Activated CD8-positive, alpha-beta memory T cell treated with anti-CD3 and anti-CD28 coated beads, Interleukin-2, amount 50 U/mL, for 1 hour (primary cell): Measurements from ENCODE around the gene FDXACB1.
A peak's percentile ranks its signal among the peaks of the same experiment; 100 is the strongest.

Experiments
- DNase-seq: peaks from one replicate; pipeline ENCODE4 v3.0.0-alpha.2; 2020; ENCODE audit errors: extremely low read depth

Gene FDXACB1

GRCh38 chr11:111878849-111879636 lies at the start of gene FDXACB1, which contains the start of gene CFAP68:
Gene FDXACB1 (minus strand): TSS chr11:111879165. CDS start chr11:111879132, 33 bp downstream.
Gene CFAP68 (plus strand): TSS chr11:111879541. CDS start chr11:111879561, 20 bp downstream.
- DNase-seq = peak; percentile 97

DNA sequence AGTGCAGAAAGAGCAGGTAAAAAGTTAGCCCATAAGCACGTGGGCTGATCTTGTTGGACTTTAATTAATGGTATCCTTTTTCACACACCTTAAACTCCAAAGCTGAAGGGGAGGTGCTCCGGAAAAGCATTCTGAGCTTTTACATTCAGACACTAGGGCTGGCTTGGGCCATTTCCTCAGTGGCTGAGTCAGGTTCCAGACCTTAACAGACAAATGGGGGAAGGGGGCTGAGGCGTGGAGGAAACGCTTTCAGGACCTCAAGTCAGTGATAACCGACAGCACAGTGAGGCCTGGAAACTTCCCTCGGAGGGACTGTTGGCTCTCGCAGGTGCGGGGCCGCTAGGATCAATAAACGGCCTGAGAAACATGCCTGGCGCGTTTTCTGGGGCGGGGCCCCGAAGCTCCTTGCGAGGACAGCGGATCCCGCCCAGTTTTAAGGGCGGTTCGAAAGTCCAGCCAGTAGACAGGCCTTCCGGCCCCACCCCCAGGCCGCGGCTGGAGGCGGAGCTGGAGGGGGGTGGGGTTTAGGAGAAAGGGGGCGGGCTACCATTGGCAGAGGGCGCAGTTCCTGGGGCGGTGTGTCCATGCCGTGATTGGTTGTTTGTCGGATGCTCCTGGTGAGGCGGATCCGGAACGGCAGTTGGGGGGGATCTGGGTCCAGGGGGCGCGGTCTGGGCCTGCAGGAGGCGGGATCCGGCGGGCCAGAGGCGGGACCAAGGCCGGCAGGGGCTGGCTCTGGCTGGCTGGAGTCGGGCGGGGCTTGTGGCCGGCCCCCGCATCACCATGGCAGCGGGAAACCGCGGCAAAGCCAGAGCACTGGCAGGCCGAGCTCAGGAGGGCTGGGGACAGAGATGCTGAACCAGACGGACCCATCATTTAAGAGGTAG lies 47.8 kb upstream of the FDXACB1 start:
- DNase-seq = peak; percentile 81

- DNase-seq = no peak
Measured at GRCh38 chr11:111925953-111926352, 47.0 kb upstream of the FDXACB1 start.

DNA sequence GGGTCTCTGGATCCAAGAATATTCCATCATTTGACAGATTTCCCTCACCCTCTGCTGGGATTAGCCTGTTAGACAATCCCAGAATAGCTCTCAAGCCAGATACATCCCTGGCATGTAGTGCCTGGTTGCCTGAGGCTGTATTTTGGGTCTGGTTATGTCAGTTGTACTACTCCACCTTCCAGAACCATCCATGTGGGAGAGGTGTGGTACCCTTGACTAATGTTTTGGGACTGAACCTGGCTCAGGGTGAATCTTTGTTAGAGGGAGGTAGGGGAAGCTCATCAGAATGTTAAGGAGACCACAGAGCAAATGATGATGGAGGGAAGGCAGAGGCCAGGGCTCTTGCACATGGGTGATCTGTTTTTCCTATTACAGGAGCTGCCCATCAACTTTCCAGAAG lies 45.0 kb upstream of the FDXACB1 start:
- DNase-seq = no peak

DNA sequence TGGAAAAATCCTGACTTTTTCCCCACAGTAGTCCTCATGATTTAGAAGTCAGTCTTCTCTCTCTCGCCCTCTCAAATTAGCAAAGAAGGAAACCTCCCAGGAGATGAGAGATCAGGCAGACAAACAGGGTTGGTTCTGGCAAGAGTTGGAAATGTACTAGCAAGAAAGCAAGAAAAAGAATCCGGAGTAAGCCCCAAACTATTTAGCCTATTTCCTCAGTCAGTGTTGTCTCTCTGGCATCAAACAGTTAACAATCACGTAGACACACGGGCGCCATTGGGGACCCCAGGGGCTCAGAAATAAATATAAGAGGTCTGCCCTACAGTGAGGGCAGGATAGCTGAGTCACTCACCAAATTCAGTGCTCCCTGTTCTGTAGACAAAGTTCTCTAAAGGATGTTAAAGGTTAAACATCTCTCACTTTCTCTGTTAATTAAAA lies 44.4 kb upstream of the FDXACB1 start:
- DNase-seq = no peak

DNA sequence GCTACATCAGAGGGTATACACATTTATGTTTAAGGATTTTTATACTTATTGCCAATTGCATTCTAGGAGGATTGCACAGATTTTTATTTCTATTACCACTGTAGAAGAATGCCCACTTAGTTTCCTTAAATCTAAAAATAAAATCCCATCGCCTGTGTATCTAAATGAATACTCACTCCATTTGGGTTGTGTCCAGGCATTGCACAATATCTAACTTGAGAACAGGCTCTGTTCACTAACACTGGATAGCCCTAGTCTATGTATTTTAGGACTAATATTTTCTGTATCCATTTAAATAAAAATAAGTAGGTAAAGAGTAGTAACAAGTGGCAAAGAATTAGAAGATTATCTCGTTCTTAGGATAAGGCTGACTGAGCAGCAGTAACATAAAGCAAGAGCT lies 43.8 kb upstream of the FDXACB1 start:
- DNase-seq = no peak

DNA sequence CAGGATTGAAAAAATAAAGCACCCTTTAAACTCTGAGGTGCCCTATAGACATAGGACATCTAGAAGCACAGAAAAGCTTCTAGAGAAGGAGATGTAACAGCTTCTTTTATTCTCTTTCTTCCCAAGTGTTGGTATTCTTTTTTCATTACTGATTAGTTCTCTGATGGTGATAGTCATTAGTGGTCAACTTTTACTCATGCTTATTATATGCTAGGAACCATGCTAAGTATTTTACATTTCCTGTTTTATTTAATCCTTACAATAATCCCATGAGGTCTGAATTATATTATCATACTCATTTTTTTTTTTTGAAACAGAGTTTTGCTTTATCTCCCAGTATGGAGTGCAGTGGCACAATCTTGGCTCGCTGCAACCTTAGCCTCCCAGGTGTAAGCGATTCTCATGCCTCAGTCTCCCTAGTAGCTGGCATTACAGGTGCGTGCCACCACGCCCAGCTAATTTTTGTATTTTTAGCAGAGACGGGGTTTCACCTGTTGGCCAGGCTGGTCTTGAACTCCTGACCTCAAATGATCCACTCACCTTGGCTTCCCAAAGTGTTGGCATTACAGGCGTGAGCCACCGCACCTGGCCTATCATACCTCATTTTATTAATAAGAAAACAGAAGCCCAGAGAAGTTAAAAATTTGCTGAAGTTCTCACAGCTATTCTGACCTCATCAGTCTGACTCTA lies 42.7 kb upstream of the FDXACB1 start:
- DNase-seq = no peak

- DNase-seq = no peak
Measured at GRCh38 chr11:111920908-111921307, 41.9 kb upstream of the FDXACB1 start.

- DNase-seq = no peak
Measured at GRCh38 chr11:111918390-111919256, 39.7 kb upstream of the FDXACB1 start, which contains the start of gene C11orf52. Gene C11orf52 (plus strand): TSS chr11:111918913. CDS start chr11:111918973, 60 bp downstream.

DNA sequence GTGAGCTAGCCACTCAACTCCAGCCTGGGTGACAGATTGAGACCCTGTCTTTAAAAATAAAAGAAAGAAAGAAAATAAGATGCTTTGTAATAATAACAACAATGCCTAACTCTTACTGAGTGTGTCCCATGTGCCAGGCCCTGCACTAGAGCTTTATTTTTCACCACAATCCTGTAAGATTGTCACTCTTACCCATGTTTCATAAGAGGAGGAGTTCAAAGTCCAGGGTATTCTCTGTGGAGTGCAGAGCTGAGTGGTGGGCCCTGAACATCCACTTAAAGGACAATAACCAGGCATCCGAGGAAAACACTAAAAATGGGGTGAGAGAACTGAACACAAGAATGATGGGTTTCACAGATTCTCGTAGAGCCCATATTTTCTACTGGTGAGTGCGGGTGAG lies 38.8 kb upstream of the FDXACB1 start:
- DNase-seq = no peak

DNA sequence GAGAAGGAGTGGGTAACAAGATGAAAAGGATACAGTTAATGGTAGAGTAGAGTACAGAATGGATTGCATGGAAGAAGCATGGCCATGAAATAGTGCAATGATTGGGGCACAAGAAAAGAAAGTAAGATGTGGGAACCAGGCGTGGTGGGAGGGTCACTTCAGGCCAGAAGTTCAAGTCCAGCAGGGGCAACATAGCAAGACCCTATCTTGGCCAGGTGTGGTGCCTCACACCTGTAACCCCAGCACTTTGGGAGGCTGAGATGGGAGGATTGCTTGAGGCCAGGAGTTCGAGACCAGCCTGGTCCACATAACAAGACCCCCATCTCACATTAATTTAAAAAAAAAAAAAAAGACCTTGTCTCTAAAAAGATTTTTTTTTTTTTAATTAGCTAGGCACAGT lies 38.3 kb upstream of the FDXACB1 start:
- DNase-seq = no peak

DNA sequence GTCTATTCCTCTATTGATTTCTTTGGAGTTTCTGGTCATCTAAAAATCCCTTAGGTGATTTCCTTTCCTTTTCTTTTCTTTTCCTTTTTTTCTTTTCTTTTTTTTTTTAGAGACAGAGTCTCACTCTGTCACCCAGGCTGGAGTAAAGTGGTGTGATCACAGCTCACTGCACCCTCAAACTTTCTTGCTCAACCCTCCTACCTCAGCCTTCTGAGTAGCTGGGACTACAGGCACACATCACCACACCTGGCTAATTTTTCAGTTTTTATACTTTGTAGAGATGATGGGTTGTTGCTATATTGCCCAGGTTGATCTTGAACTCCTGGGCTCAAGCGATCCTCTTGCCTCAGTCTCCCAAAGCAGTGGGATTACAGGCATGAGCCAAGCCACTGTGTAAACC lies 37.8 kb upstream of the FDXACB1 start:
- no peak for DNase-seq

DNA sequence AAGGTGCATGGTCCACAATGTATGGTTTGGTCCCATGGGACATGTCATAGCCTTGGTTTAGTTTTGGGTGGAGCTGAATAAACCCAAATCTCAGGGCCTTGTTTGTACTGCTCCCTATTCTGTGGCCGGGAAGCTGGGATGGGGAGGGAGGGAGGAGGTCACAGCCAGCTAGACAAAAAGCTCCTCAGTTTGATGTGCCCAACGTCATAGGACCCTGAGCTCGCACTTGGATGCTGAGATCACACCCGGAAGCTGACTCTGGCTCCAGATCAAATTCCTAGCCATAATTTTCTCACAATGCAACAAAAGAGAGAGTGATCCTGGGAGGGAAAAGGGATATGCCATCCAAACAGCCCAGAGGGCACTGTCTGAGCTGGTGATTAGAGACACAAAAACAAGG lies 35.0 kb upstream of the FDXACB1 start:
- DNase-seq = no peak

GRCh38 chr11:111913031-111913861 lies 34.3 kb upstream of the FDXACB1 start:
- DNase-seq = no peak

DNA sequence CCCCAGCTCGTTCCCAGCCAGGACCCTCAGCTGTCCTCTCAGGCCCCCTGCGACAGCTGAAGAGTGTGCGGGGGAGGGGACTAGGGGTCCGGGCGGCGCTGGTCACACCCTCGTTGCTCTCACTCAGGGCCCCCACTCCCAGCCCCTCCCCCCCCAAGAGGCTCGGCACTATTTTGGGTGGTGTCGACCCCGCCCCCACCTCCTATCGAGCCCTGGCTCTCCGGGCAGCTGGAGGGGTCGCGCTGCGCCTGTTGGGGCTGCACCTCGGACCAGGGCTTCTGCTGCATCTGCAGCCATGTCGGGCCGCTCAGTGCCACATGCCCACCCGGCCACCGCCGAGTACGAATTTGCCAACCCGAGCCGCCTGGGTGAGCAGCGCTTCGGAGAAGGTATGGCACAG lies 33.6 kb upstream of the FDXACB1 start, which contains the start of gene HSPB2:
Gene HSPB2 (plus strand): TSS at position 200 of the 400 bp plus-strand sequence. CDS start 96 bp downstream, at position 296.
- DNase-seq = no peak

DNA sequence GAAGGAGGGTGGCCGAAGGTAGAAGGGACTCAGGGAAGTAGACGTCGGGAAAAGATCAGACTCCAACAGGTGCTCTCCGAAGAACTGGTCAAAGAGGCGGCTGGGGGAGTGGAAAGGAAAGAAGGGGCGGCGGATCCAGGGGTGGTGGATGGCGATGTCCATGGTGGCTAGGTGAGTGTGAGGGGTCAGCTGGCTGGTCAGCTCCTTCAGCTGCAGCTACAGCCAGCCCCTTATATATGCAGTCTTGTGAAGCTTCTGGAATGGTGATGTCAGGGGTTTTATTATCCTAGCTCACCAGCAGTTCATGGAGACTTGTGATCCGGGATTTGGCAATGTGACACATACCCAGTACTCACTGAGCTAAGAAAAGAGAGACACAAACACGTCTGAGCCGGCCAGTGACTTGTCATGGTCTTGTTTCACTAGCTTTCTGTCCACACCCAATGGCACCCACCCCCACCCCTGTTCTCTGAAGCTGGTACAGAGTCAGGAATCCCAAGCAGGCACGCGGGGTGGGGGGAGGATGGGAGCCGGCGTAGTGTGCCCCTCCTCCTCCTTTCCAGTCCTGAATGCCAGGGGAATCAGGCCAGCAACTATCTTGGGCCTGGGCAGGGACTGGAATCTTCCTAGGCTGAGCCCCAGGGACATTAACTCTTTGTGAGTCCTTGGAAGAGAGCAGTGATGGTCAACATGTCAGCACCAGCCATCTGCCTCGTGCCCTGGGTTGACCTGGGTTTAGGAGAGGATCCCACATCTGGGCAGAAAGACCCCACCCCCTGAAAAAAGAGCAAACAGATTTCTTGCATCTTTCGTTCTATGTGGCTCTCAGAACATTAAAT lies 32.8 kb upstream of the FDXACB1 start, which contains the start of gene CRYAB:
Gene CRYAB (minus strand): TSS at position 208 of the 839 bp plus-strand sequence. CDS start 46 bp downstream, at position 162.
- DNase-seq = no peak

DNA sequence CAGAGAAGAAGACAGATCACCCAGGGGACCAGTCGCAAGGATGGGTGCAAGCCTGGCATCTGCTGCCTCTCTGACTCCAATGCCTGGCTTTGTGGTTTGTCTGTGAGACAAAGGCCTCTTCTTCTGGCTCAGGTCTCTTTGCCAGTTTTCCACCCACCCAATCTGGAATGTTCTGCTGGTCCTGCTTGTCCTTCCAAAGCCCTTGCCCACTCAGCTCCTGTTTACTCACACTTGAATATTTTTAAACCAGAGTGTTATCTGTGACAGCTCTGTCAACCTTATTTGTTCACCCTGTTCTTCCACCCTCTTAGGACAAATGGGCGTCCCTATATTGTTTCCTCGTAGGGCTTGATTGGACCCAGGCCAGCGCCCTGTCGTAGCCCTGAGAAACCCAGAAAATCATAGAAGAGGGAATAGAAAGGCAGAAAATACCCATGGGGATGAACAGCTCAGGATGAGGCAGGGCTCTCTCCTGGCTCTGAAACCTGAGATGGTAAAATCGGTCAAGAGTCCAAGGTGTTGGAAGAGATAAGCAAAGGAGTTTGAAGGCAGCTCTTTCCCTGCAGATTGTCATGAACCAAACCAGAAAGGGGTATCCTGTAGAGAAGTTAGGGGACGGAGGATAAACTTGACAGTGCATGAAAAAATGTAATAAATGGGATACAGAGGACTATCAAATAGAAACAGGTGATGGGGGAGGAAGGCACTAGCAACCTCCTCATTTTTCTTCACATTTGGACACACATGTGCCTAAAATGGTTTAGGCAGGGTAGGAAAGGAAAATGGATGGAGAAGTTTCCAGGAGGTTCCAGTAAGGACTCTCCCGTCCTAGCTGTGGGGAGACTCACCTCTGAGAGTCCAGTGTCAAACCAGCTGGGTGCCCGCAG lies 32.0 kb upstream of the FDXACB1 start:
- no peak for DNase-seq

- no peak for DNase-seq
Measured at GRCh38 chr11:111909378-111909777, 30.4 kb upstream of the FDXACB1 start.
